GM18498 (cell line): Measurements from ENCODE around the gene GFI1.

ENCODE experiments used
- ATAC-seq: cut with Tn5 transposase; IDR thresholded peaks from one replicate; pipeline ENCODE4 v1.9.1; 2021; ENCODE audit warnings: mild to moderate bottlenecking, moderate library complexity; ENCODE audit not compliant: unreplicated experiment

Gene GFI1

GRCh38 chr1:92488832-92489231 lies 2.1 kb upstream of the GFI1 start:
- no peak for ATAC-seq

GRCh38 chr1:92488416-92488815 lies 1.7 kb upstream of the GFI1 start:
- ATAC-seq = no peak

- ATAC-seq = no peak
Observed at GRCh38 chr1:92487078-92487605, 417 bp upstream of the GFI1 start.

GRCh38 chr1:92485381-92486250 lies 1.1 kb downstream of the GFI1 start:
- ATAC-seq = peak; percentile 53

- ATAC-seq = peak; percentile 26
Observed at GRCh38 chr1:92484472-92485380, 2.0 kb downstream of the GFI1 start.

- no peak for ATAC-seq
Observed at GRCh38 chr1:92483610-92484471, 2.9 kb downstream of the GFI1 start.

- no peak for ATAC-seq
Observed at GRCh38 chr1:92482665-92483609, 3.8 kb downstream of the GFI1 start.

GRCh38 chr1:92481971-92482664 lies 4.6 kb downstream of the GFI1 start:
- no peak for ATAC-seq

GRCh38 chr1:92481599-92481925 lies 5.2 kb downstream of the GFI1 start:
- ATAC-seq = no peak

- ATAC-seq = no peak
Observed at GRCh38 chr1:92480813-92481598, 5.7 kb downstream of the GFI1 start.

- ATAC-seq = no peak
Observed at GRCh38 chr1:92480200-92480812, 6.4 kb downstream of the GFI1 start.

GRCh38 chr1:92479587-92479986 lies 7.1 kb downstream of the GFI1 start:
- ATAC-seq = no peak

- ATAC-seq = no peak
Observed at GRCh38 chr1:92478393-92478792, 8.3 kb downstream of the GFI1 start.

GRCh38 chr1:92476071-92476631 lies 10.6 kb downstream of the GFI1 start:
- peak; percentile 45 for ATAC-seq

GRCh38 chr1:92475029-92475428 lies 11.7 kb downstream of the GFI1 start:
- no peak for ATAC-seq

- ATAC-seq = peak; percentile 68
Observed at GRCh38 chr1:92473781-92474495, 12.8 kb downstream of the GFI1 start.

GRCh38 chr1:92470216-92470615 lies 16.5 kb downstream of the GFI1 start:
- no peak for ATAC-seq
